Adrenal gland (tissue), 5 donors: Measurements from ENCODE around the gene TBL3.

Experiments used
- CTCF ChIP-seq, 6 experiments: fragments of 450-650 bp in 4 of 6; fragments of 200-600 bp in 2 of 6; sonication (generic) in 1 of 6; IDR thresholded peaks; 1 replicate in 5 of 6; 2 replicates in 1 of 6; pipeline versions ENCODE4 v1.5.1 to v1.8.0; 2016 to 2021; ENCODE audit warnings: antibody characterized with exemption in 6 of 6, mild to moderate bottlenecking in 2 of 6, moderate library complexity in 1 of 6
- POLR2A ChIP-seq, 2 donors: fragments of 450-650 bp; IDR thresholded peaks; one replicate each; pipeline ENCODE4 v1.6.1; 2017; ENCODE audit warnings: antibody characterized with exemption in 2 of 2, mild to moderate bottlenecking in 2 of 2, moderate library complexity in 1 of 2
- donor health status: DM: no; HTN: no; CAD: no.

GRCh38 chr16:1924095-1924494 lies 47.8 kb upstream of the TBL3 start:
- TF ChIP-seq CTCF (IDR thresholded peaks at IDR 0.05): no peak
- no peak for TF ChIP-seq POLR2A (IDR thresholded peaks at IDR 0.05)
